Duodenal mucosa (tissue), 2 donors: ENCODE data around the gene UBE2J1.
"Not testable (repeated sequence)": the region's sequence is repeated elsewhere in the genome, so short reads cannot be mapped to it uniquely, and the experiment has no call there.

Experiments used
- H3K27ac ChIP-seq: one replicate; pipeline ENCODE4 v1.7.0; 2013; ENCODE audit warnings: low read depth, low read length
- H3K27me3 ChIP-seq, 2 donors: one replicate each; pipeline ENCODE4 v1.7.0; 2013; ENCODE audit warnings: low read length in 2 of 2, control low read depth in 1 of 2; ENCODE audit not compliant: insufficient read depth in 2 of 2, control insufficient read depth in 1 of 2
- H3K36me3 ChIP-seq, 2 donors: one replicate each; pipeline ENCODE4 v1.7.0; 2013; ENCODE audit warnings: low read length in 2 of 2, control low read depth in 1 of 2; ENCODE audit not compliant: insufficient read depth in 2 of 2, control insufficient read depth in 1 of 2
- H3K4me1 ChIP-seq, 2 donors: one replicate each; pipeline ENCODE4 v1.7.0; 2013; ENCODE audit warnings: low read length in 2 of 2, control low read depth in 1 of 2; ENCODE audit not compliant: insufficient read depth in 2 of 2, control insufficient read depth in 1 of 2
- H3K4me3 ChIP-seq, 2 donors: one replicate each; pipeline ENCODE4 v1.7.0; 2013; ENCODE audit warnings: low read length in 2 of 2, low read depth in 1 of 2
- H3K9ac ChIP-seq, 2 donors: one replicate each; pipeline ENCODE4 v1.7.0; 2013; ENCODE audit warnings: low read length in 2 of 2, low read depth in 1 of 2
- H3K9me3 ChIP-seq, 2 donors: one replicate each; pipeline ENCODE4 v1.7.0; 2013; ENCODE audit warnings: low read length in 2 of 2, control low read depth in 1 of 2; ENCODE audit not compliant: control insufficient read depth in 1 of 2

Gene UBE2J1

GRCh38 chr6:89295981-89296380 lies 56.5 kb downstream of the UBE2J1 start:
- H3K27me3 ChIP-seq = no peaks in the 10 kb centered on the region
- H3K9me3 ChIP-seq = no peaks in the 10 kb centered on the region

GRCh38 chr6:89295116-89295515 lies 57.4 kb downstream of the UBE2J1 start:
- H3K9ac ChIP-seq, H3K27ac ChIP-seq, H3K4me3 ChIP-seq, H3K36me3 ChIP-seq, H3K27me3 ChIP-seq, H3K9me3 ChIP-seq: not testable (repeated sequence)
- peaks cover 15% of the 10 kb centered on the region in 2 donors for H3K4me1 ChIP-seq

More at GRCh38 chr6:89295981-89296380, 56.5 kb downstream of the UBE2J1 start:
- Histone ChIP-seq H3K27ac (no peak overlapping the region), H3K4me1 (peaks cover 15% of the 10 kb centered on the region in 2 donors), H3K4me3 (no peak overlapping the region), H3K9ac (no peak overlapping the region), H3K36me3 (no peaks in the 10 kb centered on the region)

- Histone ChIP-seq H3K4me3 (no peak overlapping the region), H3K9me3 (no peaks in the 10 kb centered on the region), H3K9ac (no peak overlapping the region), H3K36me3 (no peaks in the 10 kb centered on the region), H3K4me1 (no peaks in the 10 kb centered on the region), H3K27ac (no peak overlapping the region), H3K27me3 (no peaks in the 10 kb centered on the region)
These were observed 61.2 kb downstream of the UBE2J1 start for GRCh38 chr6:89291256-89291819.

GRCh38 chr6:89290401-89291155 lies 61.9 kb downstream of the UBE2J1 start:
- H3K4me3 ChIP-seq = no peak overlapping the region
- no peaks in the 10 kb centered on the region for H3K9me3 ChIP-seq
- no peak overlapping the region for H3K27ac ChIP-seq
- H3K4me1 ChIP-seq = no peaks in the 10 kb centered on the region
- H3K36me3 ChIP-seq = no peaks in the 10 kb centered on the region
- no peaks in the 10 kb centered on the region for H3K27me3 ChIP-seq
- H3K9ac ChIP-seq = no peak overlapping the region

- H3K9me3 ChIP-seq = no peaks in the 10 kb centered on the region
- H3K9ac ChIP-seq = no peak overlapping the region
These were observed 62.8 kb downstream of the UBE2J1 start for GRCh38 chr6:89289710-89290109.

GRCh38 chr6:89287351-89288028 lies 65.0 kb downstream of the UBE2J1 start:
- Histone ChIP-seq H3K4me3 (no peak overlapping the region), H3K27ac (no peak overlapping the region), H3K9me3 (no peaks in the 10 kb centered on the region), H3K4me1 (no peaks in the 10 kb centered on the region), H3K27me3 (no peaks in the 10 kb centered on the region), H3K36me3 (no peaks in the 10 kb centered on the region), H3K9ac (no peak overlapping the region)

More at GRCh38 chr6:89289710-89290109, 62.8 kb downstream of the UBE2J1 start:
- Histone ChIP-seq H3K4me1 (no peaks in the 10 kb centered on the region), H3K36me3 (no peaks in the 10 kb centered on the region), H3K27me3 (no peaks in the 10 kb centered on the region), H3K27ac (no peak overlapping the region), H3K4me3 (no peak overlapping the region)

- Histone ChIP-seq H3K9ac (no peak overlapping the region), H3K4me1 (no peaks in the 10 kb centered on the region), H3K9me3 (no peaks in the 10 kb centered on the region), H3K36me3 (no peaks in the 10 kb centered on the region), H3K27me3 (no peaks in the 10 kb centered on the region), H3K27ac (no peak overlapping the region), H3K4me3 (no peak overlapping the region)
These were observed 66.0 kb downstream of the UBE2J1 start for GRCh38 chr6:89286516-89286915.

GRCh38 chr6:89284963-89285735 lies 67.4 kb downstream of the UBE2J1 start:
- Histone ChIP-seq H3K27me3 (no peaks in the 10 kb centered on the region), H3K36me3 (no peaks in the 10 kb centered on the region), H3K9ac (no peak overlapping the region), H3K27ac (no peak overlapping the region), H3K4me1 (no peaks in the 10 kb centered on the region), H3K4me3 (no peak overlapping the region), H3K9me3 (no peaks in the 10 kb centered on the region)

- Histone ChIP-seq H3K4me3 (no peak overlapping the region), H3K9ac (no peak overlapping the region), H3K27ac (no peak overlapping the region), H3K36me3 (no peaks in the 10 kb centered on the region), H3K4me1 (no peaks in the 10 kb centered on the region), H3K9me3 (no peaks in the 10 kb centered on the region), H3K27me3 (no peaks in the 10 kb centered on the region)
These were observed 68.4 kb downstream of the UBE2J1 start for GRCh38 chr6:89284081-89284480.

GRCh38 chr6:89282749-89283148 lies 69.8 kb downstream of the UBE2J1 start:
- no peaks in the 10 kb centered on the region for H3K27me3 ChIP-seq
- no peak overlapping the region for H3K9ac ChIP-seq
- no peaks in the 10 kb centered on the region for H3K36me3 ChIP-seq
- no peaks in the 10 kb centered on the region for H3K9me3 ChIP-seq
- no peak overlapping the region for H3K4me3 ChIP-seq
- no peak overlapping the region for H3K27ac ChIP-seq
- no peaks in the 10 kb centered on the region for H3K4me1 ChIP-seq
